Stomach smooth muscle (tissue), 2 donors: ENCODE measurements around the gene KDM4E.

Experiments
- H3K27ac ChIP-seq: one replicate; pipeline ENCODE4 v1.7.0; 2013; ENCODE audit warnings: mild to moderate bottlenecking, low read length, inconsistent platforms
- H3K27me3 ChIP-seq, 2 donors: one replicate each; pipeline ENCODE4 v1.7.0; 2013; ENCODE audit warnings: low read length in 2 of 2; ENCODE audit not compliant: insufficient read depth in 2 of 2, control insufficient read depth in 1 of 2
- H3K36me3 ChIP-seq, 2 donors: one replicate each; pipeline ENCODE4 v1.7.0; 2013; ENCODE audit warnings: low read length in 2 of 2; ENCODE audit not compliant: control insufficient read depth in 2 of 2, insufficient read depth in 2 of 2
- H3K4me1 ChIP-seq: one replicate; pipeline ENCODE4 v1.7.0; 2013; ENCODE audit warnings: low read length; ENCODE audit not compliant: control insufficient read depth, insufficient read depth
- H3K4me3 ChIP-seq, 2 donors: one replicate each; pipeline ENCODE4 v1.7.0; 2013; ENCODE audit warnings: low read length in 2 of 2
- H3K9ac ChIP-seq, 2 donors: one replicate each; pipeline ENCODE4 v1.7.0; 2013; ENCODE audit warnings: low read length in 2 of 2, mild to moderate bottlenecking in 1 of 2
- H3K9me3 ChIP-seq, 2 donors: one replicate each; pipeline ENCODE4 v1.7.0; 2013; ENCODE audit warnings: low read length in 2 of 2; ENCODE audit not compliant: control insufficient read depth in 2 of 2
- donor health status: healthy.
- donor health status: Pancreatic carcinoma.

Gene KDM4E

DNA sequence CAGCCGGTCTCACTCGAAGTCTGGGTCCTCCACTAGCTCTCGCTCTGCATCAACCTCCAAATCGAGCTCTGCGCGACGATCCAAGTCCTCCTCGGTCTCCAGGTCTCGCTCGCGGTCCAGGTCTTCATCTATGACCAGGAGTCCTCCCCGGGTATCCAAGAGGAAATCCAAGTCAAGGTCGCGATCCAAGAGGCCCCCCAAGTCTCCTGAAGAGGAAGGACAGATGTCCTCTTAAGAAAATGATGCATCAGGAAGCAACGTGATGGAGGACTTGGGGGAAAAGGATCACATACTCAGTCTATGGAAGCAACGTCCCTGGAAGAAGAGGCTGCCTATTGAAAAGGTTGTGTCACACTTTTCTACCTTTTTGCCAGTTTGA lies 42.8 kb downstream of the KDM4E start:
- peak overlapping the region; percentile 95 to 98 for H3K9ac ChIP-seq
- H3K27ac ChIP-seq, result peak overlapping the region; percentile 92

DNA sequence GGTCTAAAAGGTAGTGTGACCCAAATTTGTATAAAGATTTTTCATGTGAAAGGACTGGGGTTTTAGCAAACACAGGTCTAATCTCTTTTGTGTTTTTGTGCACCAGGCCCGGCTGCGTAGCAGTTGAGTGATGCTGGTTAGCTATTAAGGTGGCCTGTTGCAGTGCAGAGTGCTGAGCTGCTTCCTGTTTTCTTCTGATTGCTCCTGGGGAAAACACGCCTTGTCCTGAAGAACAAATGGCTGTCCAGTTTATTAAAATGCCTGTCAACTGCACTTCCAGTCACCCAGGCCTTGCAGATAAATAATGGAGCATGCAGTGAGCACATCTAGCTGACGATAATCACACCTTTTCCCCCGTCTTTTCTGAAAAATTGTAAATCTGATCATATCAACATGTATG lies 43.5 kb downstream of the KDM4E start:
- H3K4me1 ChIP-seq, result peaks cover 5% of the 10 kb centered on the region
- peak overlapping the region; percentile 74 to 94 for H3K4me3 ChIP-seq
- H3K27me3 ChIP-seq, result no peaks in the 10 kb centered on the region
- no peaks in the 10 kb centered on the region for H3K9me3 ChIP-seq
- peak overlapping the region; percentile 92 for H3K27ac ChIP-seq
- no peaks in the 10 kb centered on the region for H3K36me3 ChIP-seq
- peak overlapping the region; percentile 95 to 98 for H3K9ac ChIP-seq

More for the DNA sequence above, 42.8 kb downstream of the KDM4E start:
- no peaks in the 10 kb centered on the region for H3K27me3 ChIP-seq
- no peaks in the 10 kb centered on the region for H3K9me3 ChIP-seq
- peaks cover 5% of the 10 kb centered on the region for H3K4me1 ChIP-seq
- no peaks in the 10 kb centered on the region for H3K36me3 ChIP-seq
- H3K4me3 ChIP-seq, result peak overlapping the region; percentile 74 to 94

DNA sequence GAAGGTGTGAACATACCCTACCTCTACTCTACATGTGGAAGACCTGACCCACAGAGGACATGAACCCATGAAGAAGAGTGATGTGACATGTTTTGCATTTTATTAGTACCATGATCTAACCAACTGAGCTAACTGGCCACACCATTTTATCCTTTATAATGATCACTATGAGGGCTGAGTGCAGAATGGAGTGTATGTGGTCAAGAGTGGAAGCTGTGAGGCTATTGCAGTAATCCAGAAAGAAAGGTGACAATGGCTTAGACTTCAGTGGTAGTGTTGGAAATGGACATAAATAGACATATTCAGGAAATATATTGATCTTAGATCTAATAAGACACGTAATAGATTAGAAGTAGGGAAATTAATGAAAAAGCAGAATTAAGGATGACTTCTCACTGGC lies 45.4 kb downstream of the KDM4E start:
- Histone ChIP-seq H3K27ac (no peak overlapping the region), H3K9ac (no peak overlapping the region), H3K9me3 (no peaks in the 10 kb centered on the region), H3K27me3 (no peaks in the 10 kb centered on the region), H3K4me3 (no peak overlapping the region), H3K4me1 (peaks cover 7% of the 10 kb centered on the region), H3K36me3 (no peaks in the 10 kb centered on the region)

DNA sequence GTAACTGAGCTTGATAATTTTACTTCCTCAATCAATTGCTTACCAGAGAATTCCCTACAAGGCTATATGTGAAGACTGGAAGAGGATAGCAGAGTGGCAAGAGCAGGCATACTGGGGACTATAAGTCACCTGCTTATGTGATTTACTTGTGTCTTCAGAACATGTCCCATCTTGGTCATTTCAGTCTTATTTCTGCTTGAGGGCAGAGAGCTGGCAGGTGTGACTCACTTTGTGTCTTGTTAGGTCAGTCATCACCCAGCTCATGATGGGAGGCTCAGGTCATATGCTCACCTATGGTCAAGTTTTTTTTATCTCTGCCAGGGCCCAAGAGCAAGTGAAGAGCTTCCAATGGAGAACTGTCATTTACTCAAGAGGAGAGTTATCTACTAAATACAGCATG lies 47.9 kb downstream of the KDM4E start:
- Histone ChIP-seq H3K9ac (no peak overlapping the region), H3K9me3 (no peaks in the 10 kb centered on the region), H3K27ac (no peak overlapping the region), H3K4me3 (no peak overlapping the region), H3K4me1 (peaks cover 7% of the 10 kb centered on the region), H3K36me3 (no peaks in the 10 kb centered on the region), H3K27me3 (no peaks in the 10 kb centered on the region)

DNA sequence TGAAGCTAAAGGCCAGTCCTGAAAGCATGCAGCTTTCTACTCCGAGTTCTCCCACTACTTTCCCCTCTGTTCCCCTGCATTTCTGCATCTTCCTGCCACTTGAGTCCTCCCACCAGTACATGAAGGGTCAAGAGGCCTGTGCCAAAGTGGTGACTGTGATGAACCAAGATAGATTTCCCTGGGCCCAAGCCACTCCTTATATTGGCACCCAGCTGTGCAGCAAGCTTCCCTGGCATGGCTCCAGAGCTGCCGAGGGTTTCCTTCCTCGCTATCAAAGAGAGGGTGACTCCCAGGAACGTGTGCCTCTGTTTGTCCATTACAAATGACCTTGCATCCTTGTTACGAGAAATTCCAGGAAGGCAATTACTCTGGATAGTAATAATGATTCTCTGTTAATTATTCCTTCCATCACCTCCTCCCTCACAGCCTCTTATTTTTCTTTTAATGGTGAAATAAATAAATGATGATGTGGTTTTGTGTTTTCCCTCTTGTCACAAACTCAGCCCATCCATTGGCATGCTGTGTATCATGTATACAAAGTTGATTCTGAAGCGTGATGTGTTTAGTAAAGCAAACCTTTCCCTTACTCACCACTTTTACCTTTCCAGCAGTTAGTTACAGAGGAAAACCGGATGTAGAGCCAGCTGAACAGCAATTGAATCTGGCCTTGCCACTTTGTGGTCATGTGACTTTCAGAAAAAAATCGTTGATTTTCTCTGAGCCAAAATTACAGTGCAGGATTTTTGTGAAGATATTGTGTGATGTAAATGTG lies 49.9 kb downstream of the KDM4E start:
- Histone ChIP-seq H3K4me3 (no peak overlapping the region), H3K36me3 (no peaks in the 10 kb centered on the region), H3K4me1 (peaks cover 2% of the 10 kb centered on the region), H3K27me3 (no peaks in the 10 kb centered on the region), H3K9ac (no peak overlapping the region), H3K9me3 (no peaks in the 10 kb centered on the region), H3K27ac (no peak overlapping the region)

DNA sequence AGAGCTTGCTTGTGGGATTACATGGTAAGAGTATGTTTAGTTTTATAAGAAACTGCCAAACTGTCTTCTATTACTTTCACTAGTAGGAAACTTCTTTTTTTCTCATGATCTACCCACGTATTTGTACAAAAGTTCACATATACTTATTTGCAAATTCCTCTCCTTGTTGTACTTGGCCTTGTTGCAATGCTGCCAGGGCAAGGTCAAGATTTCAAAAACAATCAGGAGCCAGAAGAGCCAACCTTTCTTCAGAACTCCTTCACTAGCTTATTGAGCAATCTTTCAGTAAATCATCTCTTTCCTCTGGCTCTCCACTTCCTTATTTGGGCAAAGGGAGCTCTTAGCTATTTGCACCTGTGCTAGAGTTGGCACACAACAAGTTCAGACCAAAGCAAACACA lies 51.4 kb downstream of the KDM4E start:
- Histone ChIP-seq H3K27ac (no peak overlapping the region), H3K36me3 (no peaks in the 10 kb centered on the region), H3K9ac (no peak overlapping the region), H3K27me3 (no peaks in the 10 kb centered on the region), H3K4me1 (peaks cover 2% of the 10 kb centered on the region), H3K4me3 (no peak overlapping the region), H3K9me3 (no peaks in the 10 kb centered on the region)

DNA sequence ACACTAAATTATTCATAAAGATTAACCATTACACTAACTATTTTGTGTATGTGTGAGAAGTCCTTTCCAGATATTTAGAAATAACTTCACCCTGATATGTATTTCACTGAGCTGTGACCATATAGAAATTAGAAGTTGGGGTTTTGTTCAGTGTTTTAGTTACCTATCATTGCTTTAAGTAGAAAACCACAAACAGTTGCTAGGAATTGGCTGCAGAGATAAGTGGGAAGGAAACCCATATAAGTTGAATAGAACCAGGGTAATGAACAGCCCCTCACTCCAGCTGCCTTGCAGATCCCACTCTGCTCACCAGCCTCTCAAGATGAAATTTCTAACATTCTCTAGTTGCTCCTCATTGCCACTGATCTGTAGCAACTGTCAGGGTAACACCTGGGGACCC lies 51.9 kb downstream of the KDM4E start:
- H3K27ac ChIP-seq, result no peak overlapping the region
- no peak overlapping the region for H3K4me3 ChIP-seq
- H3K9ac ChIP-seq, result no peak overlapping the region
- H3K36me3 ChIP-seq, result no peaks in the 10 kb centered on the region
- peaks cover 2% of the 10 kb centered on the region for H3K4me1 ChIP-seq
- no peaks in the 10 kb centered on the region for H3K9me3 ChIP-seq
- H3K27me3 ChIP-seq, result no peaks in the 10 kb centered on the region
